Keratinocyte (primary cell): ENCODE data around the gene FA2H.

ENCODE experiments used
- EZH2 ChIP-seq: IDR thresholded peaks from one replicate; pipeline ENCODE4 v1.6.1; 2012; ENCODE audit warnings: inconsistent platforms, mild to moderate bottlenecking, low read length, moderate library complexity
- TF ChIP-seq, protein P1 (sequence below), 3 experiments: IDR thresholded peaks in 1 of 3; conservative IDR thresholded peaks in 1 of 3; optimal IDR thresholded peaks in 1 of 3; 2 replicates in 2 of 3; 3 replicates in 1 of 3; pipeline versions ENCODE3 to v1.5.1; 2011; ENCODE audit warnings: low read length in 3 of 3, mild to moderate bottlenecking in 3 of 3, moderate library complexity in 2 of 3, control low read depth in 1 of 3, inconsistent platforms in 1 of 3; ENCODE audit not compliant: insufficient read depth in 2 of 3; ENCODE audit errors: extremely low read depth in 1 of 3

DNA sequence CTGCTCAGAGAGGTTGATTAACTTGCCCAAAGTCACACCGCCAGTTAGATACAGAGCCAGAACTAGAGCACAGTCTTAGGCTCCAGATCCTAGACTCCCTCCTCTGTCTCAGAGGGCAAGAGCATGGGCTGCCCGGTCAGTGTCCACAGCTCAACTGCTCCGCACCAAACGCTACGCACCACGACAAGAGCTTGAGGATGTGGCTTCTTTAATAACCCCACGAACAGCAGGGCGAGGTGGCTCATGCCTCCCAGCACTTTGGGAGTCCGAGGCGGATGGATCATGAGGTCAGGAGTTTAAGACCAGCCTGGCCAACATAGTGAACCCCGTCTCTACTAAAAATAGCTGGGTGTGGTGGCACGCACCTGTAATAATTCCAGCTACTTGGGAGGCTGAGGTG lies 21.4 kb downstream of the FA2H start:
- TF ChIP-seq, protein P1, sequence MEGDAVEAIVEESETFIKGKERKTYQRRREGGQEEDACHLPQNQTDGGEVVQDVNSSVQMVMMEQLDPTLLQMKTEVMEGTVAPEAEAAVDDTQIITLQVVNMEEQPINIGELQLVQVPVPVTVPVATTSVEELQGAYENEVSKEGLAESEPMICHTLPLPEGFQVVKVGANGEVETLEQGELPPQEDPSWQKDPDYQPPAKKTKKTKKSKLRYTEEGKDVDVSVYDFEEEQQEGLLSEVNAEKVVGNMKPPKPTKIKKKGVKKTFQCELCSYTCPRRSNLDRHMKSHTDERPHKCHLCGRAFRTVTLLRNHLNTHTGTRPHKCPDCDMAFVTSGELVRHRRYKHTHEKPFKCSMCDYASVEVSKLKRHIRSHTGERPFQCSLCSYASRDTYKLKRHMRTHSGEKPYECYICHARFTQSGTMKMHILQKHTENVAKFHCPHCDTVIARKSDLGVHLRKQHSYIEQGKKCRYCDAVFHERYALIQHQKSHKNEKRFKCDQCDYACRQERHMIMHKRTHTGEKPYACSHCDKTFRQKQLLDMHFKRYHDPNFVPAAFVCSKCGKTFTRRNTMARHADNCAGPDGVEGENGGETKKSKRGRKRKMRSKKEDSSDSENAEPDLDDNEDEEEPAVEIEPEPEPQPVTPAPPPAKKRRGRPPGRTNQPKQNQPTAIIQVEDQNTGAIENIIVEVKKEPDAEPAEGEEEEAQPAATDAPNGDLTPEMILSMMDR (optimal IDR thresholded peaks at IDR 0.05 in 1 of 3, IDR thresholded peaks at IDR 0.05 in 1 of 3, conservative IDR thresholded peaks at IDR 0.05 in 1 of 3; ENCODE audit: extremely low read depth in 1 of 3, insufficient read depth in 2 of 3, low read length in 3 of 3): no peak
- no peak for TF ChIP-seq EZH2
